WTC11 (cell line): ENCODE results near the gene RABEPK. TPM values are rescaled to one million over a fixed set of nuclear protein-coding genes. Genes with fewer than 3 reads are reported as not detected.
"Not testable (repeated sequence)": the region's sequence is repeated elsewhere in the genome, so short reads cannot be mapped to it uniquely, and the experiment has no call there.

ENCODE experiments used
- ATAC-seq: fragments of 200-7000 bp; cut with Tn5 transposase; 2 replicates; pipeline ENCODE4 v1.10.0; 2021; ENCODE audit warnings: mild to moderate bottlenecking, moderate library complexity
- CTCF ChIA-PET: fragments of 300-600 bp; sonication (Branson Sonifier 250); formaldehyde crosslinking; loops from one replicate; lab custom pipeline; 2021; ENCODE audit warnings: antibody characterized with exemption; lab: Charles Lee
- POLR2A ChIA-PET: fragments of 350-600 bp; sonication (Branson Sonifier 250); formaldehyde crosslinking; loops from one replicate; lab custom pipeline; 2021; ENCODE audit warnings: antibody characterized with exemption; lab: Charles Lee
- DNase-seq: peaks from one replicate; pipeline ENCODE4 v3.0.0; 2021; ENCODE audit warnings: low spot score
- H3K27ac Mint-ChIP-seq: 2 replicates; pipeline ENCODE4 v1.8.0; 2021; ENCODE audit warnings: mixed read lengths
- H3K27me3 Mint-ChIP-seq: 2 replicates; pipeline ENCODE4 v1.8.0; 2021; ENCODE audit warnings: low read depth, mild to moderate bottlenecking, moderate library complexity, mixed read lengths
- H3K36me3 Mint-ChIP-seq: 2 replicates; pipeline ENCODE4 v1.8.0; 2021; ENCODE audit warnings: mixed read lengths
- H3K4me1 Mint-ChIP-seq: 2 replicates; pipeline ENCODE4 v1.8.0; 2022; ENCODE audit warnings: mixed read lengths
- H3K4me3 Mint-ChIP-seq: 2 replicates; pipeline ENCODE4 v1.8.0; 2021; ENCODE audit warnings: mild to moderate bottlenecking, moderate library complexity, mixed read lengths
- H3K9me3 Mint-ChIP-seq: 2 replicates; pipeline ENCODE4 v1.8.0; 2021; ENCODE audit warnings: mixed read lengths
- ATF1 ChIP-seq: sonication (generic); formaldehyde crosslinking; IDR thresholded peaks from 2 replicates; pipeline ENCODE4 v1.8.1; 2023; ENCODE audit warnings: mild to moderate bottlenecking, moderate library complexity, missing genetic modification reagents
- ATF3 ChIP-seq: sonication (generic); formaldehyde crosslinking; conservative IDR thresholded peaks from 2 replicates; pipeline ENCODE4 v1.8.1; 2022; ENCODE audit warnings: mild to moderate bottlenecking, missing genetic modification reagents
- FOXK1 ChIP-seq: sonication (generic); formaldehyde crosslinking; IDR thresholded peaks from 2 replicates; pipeline ENCODE4 v1.8.0; 2022; ENCODE audit warnings: mild to moderate bottlenecking, moderate library complexity, missing genetic modification reagents
- GABPB1 ChIP-seq: sonication (generic); formaldehyde crosslinking; IDR thresholded peaks from 2 replicates; pipeline ENCODE4 v1.8.1; 2023; ENCODE audit warnings: mild to moderate bottlenecking, missing genetic modification reagents
- NFATC4 ChIP-seq: fragments of 250-450 bp; sonication (Bioruptor Pico); IDR thresholded peaks from 2 replicates; pipeline ENCODE4 v1.9.0; 2021; ENCODE audit warnings: mild to moderate bottlenecking
- NR2C2 ChIP-seq: sonication (generic); formaldehyde crosslinking; IDR thresholded peaks from 2 replicates; pipeline ENCODE4 v1.8.0; 2022; ENCODE audit warnings: mild to moderate bottlenecking, missing genetic modification reagents
- NR3C1 ChIP-seq: sonication (generic); formaldehyde crosslinking; conservative IDR thresholded peaks from 2 replicates; pipeline ENCODE4 v1.8.1; 2023; ENCODE audit warnings: low read depth, mild to moderate bottlenecking, missing genetic modification reagents
- PREB ChIP-seq: sonication (generic); formaldehyde crosslinking; IDR thresholded peaks from 2 replicates; pipeline ENCODE4 v1.8.1; 2022; ENCODE audit warnings: mild to moderate bottlenecking, missing genetic modification reagents, moderate library complexity, borderline replicate concordance
- RORB ChIP-seq: fragments of 250-450 bp; sonication (Bioruptor Pico); IDR thresholded peaks from 2 replicates; pipeline ENCODE4 v1.9.0; 2021; ENCODE audit warnings: mild to moderate bottlenecking
- USF2 ChIP-seq: sonication (generic); formaldehyde crosslinking; IDR thresholded peaks from 2 replicates; pipeline ENCODE4 v1.8.1; 2023; ENCODE audit warnings: mild to moderate bottlenecking, missing genetic modification reagents, moderate library complexity
- ZMAT4 ChIP-seq: fragments of 250-450 bp; sonication (Bioruptor Pico); IDR thresholded peaks from 2 replicates; pipeline ENCODE4 v1.9.0; 2021; ENCODE audit warnings: mild to moderate bottlenecking
- ZNF121 ChIP-seq: sonication (generic); formaldehyde crosslinking; IDR thresholded peaks from 2 replicates; pipeline ENCODE4 v1.8.0; 2023; ENCODE audit warnings: missing genetic modification reagents
- ZNF232 ChIP-seq: sonication (generic); formaldehyde crosslinking; IDR thresholded peaks from 2 replicates; pipeline ENCODE4 v1.8.0; 2022; ENCODE audit warnings: mild to moderate bottlenecking, missing genetic modification reagents
- ZNF263 ChIP-seq: sonication (generic); formaldehyde crosslinking; IDR thresholded peaks from 2 replicates; pipeline ENCODE4 v1.8.1; 2022; ENCODE audit warnings: low read depth, mild to moderate bottlenecking, moderate library complexity, missing genetic modification reagents
- ZNF532 ChIP-seq: fragments of 250-450 bp; sonication (Bioruptor Pico); IDR thresholded peaks from 2 replicates; pipeline ENCODE4 v1.9.0; 2021; ENCODE audit warnings: mild to moderate bottlenecking, borderline replicate concordance
- ZNF671 ChIP-seq: fragments of 250-450 bp; sonication (Bioruptor Pico); IDR thresholded peaks from 2 replicates; pipeline ENCODE4 v1.8.0; 2021; ENCODE audit warnings: mild to moderate bottlenecking
- total RNA-seq: library from RNA; stranded (reverse); gene quantifications from 3 replicates; pipeline ENCODE4 v1.2.3, GENCODE V29; 2021

RABEPK gene
- total RNA-seq, 1 experiment from 2014 or later = 25.5 TPM

GRCh38 chr9:125233678-125234077 is 33.3 kb downstream of the RABEPK start (continued):
- no peak for TF ChIP-seq ZNF532

- H3K9me3 Mint-ChIP-seq, ATAC-seq, POLR2A ChIA-PET, H3K4me3 Mint-ChIP-seq, DNase-seq, H3K27me3 Mint-ChIP-seq, H3K27ac Mint-ChIP-seq: not testable (repeated sequence)
- Mint-ChIP-seq H3K36me3 (peaks cover 49% of the 10 kb centered on the region), H3K4me1 (peaks cover 21% of the 10 kb centered on the region)
- CTCF ChIA-PET = interaction anchor here (0.8 kb wide), 1 partner anchor 22 kb away, joined by 3 read pairs; no protein-coding TSS in a partner anchor
Observed at GRCh38 chr9:125234099-125234498, 33.8 kb downstream of the RABEPK start.

GRCh38 chr9:125235804-125236519 is 35.6 kb downstream of the RABEPK start:
- ATAC-seq (no peak), DNase-seq (no peak)
- H3K36me3 Mint-ChIP-seq = peaks cover 67% of the 10 kb centered on the region
- TF ChIP-seq RORB (CRISPR knock-in tag) = peak; percentile 13; the same call in 1 of the 2 replicates
- no peak for TF ChIP-seq ZNF232 (CRISPR knock-in tag)
- no peaks in the 10 kb centered on the region for H3K27me3 Mint-ChIP-seq
- CTCF ChIA-PET = no interaction called here
- 0 out of 2 replicates have a peak overlapping the region, but pooled peaks have one; percentile 51 for H3K27ac Mint-ChIP-seq
- no peak overlapping the region for H3K4me3 Mint-ChIP-seq
- no peaks in the 10 kb centered on the region for H3K9me3 Mint-ChIP-seq
- POLR2A ChIA-PET = interaction anchor here (0.7 kb wide), 2 partner anchors 138 to 374 kb away, joined by 6 to 7 read pairs; no protein-coding TSS in a partner anchor
- H3K4me1 Mint-ChIP-seq = peaks cover 26% of the 10 kb centered on the region

- ATAC-seq, DNase-seq, CTCF ChIA-PET, H3K9me3 Mint-ChIP-seq, H3K27me3 Mint-ChIP-seq: not testable (repeated sequence)
- Mint-ChIP-seq H3K27ac (peak overlapping the region; percentile 33), H3K4me3 (peak overlapping the region; percentile 4; the same call in 1 of the 2 replicates), H3K4me1 (peaks cover 26% of the 10 kb centered on the region), H3K36me3 (peaks cover 69% of the 10 kb centered on the region)
- POLR2A ChIA-PET = interaction anchor here (0.7 kb wide), 2 partner anchors 138 to 374 kb away, joined by 6 to 7 read pairs; no protein-coding TSS in a partner anchor
Observed at GRCh38 chr9:125236520-125237159, 36.3 kb downstream of the RABEPK start.

- peak overlapping the region; percentile 12 for H3K27ac Mint-ChIP-seq
- CTCF ChIA-PET = no interaction called here
- ATAC-seq (no peak), DNase-seq (no peak)
- no peaks in the 10 kb centered on the region for H3K9me3 Mint-ChIP-seq
- peak overlapping the region; percentile 98 for H3K4me3 Mint-ChIP-seq
- peaks cover 63% of the 10 kb centered on the region for H3K36me3 Mint-ChIP-seq
- H3K27me3 Mint-ChIP-seq = peaks cover 2% of the 10 kb centered on the region; the same call in 1 of the 2 replicates
- POLR2A ChIA-PET = no interaction called here
- H3K4me1 Mint-ChIP-seq = peaks cover 30% of the 10 kb centered on the region
- TF ChIP-seq ZNF671 (CRISPR knock-in tag) (no peak), GABPB1 (CRISPR knock-in tag) (no peak), ZMAT4 (CRISPR knock-in tag) (no peak), USF2 (CRISPR knock-in tag) (no peak), FOXK1 (CRISPR knock-in tag) (no peak), NR3C1 (CRISPR knock-in tag) (no peak), ATF1 (CRISPR knock-in tag) (no peak), PREB (CRISPR knock-in tag) (no peak), NR2C2 (no peak), ZNF121 (no peak), NFATC4 (no peak), ZNF263 (CRISPR knock-in tag) (no peak), ATF3 (CRISPR knock-in tag) (no peak)
Observed at GRCh38 chr9:125238127-125238914, 38.0 kb downstream of the RABEPK start.
